ENCODE results near the gene MZF1. TPM values are rescaled to one million over a fixed set of nuclear protein-coding genes. Genes with fewer than 3 reads are reported as not detected.
A peak's percentile ranks its signal among the peaks of the same experiment; 100 is the strongest.

Gene MZF1
- total and polyA plus RNA-seq, 9 of the 15 experiments (the other 6 are each of a cell fraction or from before 2014, with no cell fraction given), result 0.31 to 29.3 (median 11.5) TPM

DNA sequence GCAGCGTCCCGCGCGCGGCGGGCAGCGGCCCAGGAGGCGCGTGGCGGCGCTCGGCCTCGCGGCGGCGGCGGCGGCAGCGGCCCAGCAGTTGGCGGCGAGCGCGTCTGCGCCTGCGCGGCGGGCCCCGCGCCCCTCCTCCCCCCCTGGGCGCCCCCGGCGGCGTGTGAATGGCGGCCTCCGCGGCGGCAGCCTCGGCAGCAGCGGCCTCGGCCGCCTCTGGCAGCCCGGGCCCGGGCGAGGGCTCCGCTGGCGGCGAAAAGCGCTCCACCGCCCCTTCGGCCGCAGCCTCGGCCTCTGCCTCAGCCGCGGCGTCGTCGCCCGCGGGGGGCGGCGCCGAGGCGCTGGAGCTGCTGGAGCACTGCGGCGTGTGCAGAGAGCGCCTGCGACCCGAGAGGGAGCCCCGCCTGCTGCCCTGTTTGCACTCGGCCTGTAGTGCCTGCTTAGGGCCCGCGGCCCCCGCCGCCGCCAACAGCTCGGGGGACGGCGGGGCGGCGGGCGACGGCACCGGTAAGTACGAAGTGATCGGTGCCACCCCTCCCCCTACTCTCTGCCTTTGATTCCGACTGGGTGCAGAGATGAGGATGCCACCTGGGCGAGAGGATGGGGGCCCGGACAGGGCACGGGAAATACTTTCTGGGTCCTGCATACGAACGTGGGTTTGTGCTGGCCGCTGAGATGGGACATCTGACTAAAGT, 28.4 kb downstream of the MZF1 start (continued):
- TF ChIP-seq, protein P1, sequence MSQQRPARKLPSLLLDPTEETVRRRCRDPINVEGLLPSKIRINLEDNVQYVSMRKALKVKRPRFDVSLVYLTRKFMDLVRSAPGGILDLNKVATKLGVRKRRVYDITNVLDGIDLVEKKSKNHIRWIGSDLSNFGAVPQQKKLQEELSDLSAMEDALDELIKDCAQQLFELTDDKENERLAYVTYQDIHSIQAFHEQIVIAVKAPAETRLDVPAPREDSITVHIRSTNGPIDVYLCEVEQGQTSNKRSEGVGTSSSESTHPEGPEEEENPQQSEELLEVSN (IDR thresholded peaks at IDR 0.05; ENCODE audit: borderline replicate concordance in 1 of 2, extremely low read depth in 1 of 2, insufficient read depth in 1 of 2, insufficient read length in 1 of 2, low read depth in 1 of 2, low read length in 1 of 2, poor library complexity in 1 of 2, severe bottlenecking in 1 of 2), result peak; percentile 12 to 71
- no peak for TF ChIP-seq GABPB1 (CRISPR knock-in tag; IDR thresholded peaks at IDR 0.05)
- TF ChIP-seq SAP30 (IDR thresholded peaks at IDR 0.05; ENCODE audit: borderline replicate concordance, insufficient read depth, low read depth, low read length, poor library complexity, severe bottlenecking), result peak; percentile 83
- TF ChIP-seq, protein P2, sequence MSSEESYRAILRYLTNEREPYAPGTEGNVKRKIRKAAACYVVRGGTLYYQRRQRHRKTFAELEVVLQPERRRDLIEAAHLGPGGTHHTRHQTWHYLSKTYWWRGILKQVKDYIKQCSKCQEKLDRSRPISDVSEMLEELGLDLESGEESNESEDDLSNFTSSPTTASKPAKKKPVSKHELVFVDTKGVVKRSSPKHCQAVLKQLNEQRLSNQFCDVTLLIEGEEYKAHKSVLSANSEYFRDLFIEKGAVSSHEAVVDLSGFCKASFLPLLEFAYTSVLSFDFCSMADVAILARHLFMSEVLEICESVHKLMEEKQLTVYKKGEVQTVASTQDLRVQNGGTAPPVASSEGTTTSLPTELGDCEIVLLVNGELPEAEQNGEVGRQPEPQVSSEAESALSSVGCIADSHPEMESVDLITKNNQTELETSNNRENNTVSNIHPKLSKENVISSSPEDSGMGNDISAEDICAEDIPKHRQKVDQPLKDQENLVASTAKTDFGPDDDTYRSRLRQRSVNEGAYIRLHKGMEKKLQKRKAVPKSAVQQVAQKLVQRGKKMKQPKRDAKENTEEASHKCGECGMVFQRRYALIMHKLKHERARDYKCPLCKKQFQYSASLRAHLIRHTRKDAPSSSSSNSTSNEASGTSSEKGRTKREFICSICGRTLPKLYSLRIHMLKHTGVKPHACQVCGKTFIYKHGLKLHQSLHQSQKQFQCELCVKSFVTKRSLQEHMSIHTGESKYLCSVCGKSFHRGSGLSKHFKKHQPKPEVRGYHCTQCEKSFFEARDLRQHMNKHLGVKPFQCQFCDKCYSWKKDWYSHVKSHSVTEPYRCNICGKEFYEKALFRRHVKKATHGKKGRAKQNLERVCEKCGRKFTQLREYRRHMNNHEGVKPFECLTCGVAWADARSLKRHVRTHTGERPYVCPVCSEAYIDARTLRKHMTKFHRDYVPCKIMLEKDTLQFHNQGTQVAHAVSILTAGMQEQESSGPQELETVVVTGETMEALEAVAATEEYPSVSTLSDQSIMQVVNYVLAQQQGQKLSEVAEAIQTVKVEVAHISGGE (CRISPR knock-in tag; IDR thresholded peaks at IDR 0.05), result 0 out of 6 replicates have a peak, but pooled peaks of 1 of the 3 experiments have one; percentile 51
- no peak for TF ChIP-seq XRCC3 (IDR thresholded peaks at IDR 0.05)
- TF ChIP-seq, protein P3, sequence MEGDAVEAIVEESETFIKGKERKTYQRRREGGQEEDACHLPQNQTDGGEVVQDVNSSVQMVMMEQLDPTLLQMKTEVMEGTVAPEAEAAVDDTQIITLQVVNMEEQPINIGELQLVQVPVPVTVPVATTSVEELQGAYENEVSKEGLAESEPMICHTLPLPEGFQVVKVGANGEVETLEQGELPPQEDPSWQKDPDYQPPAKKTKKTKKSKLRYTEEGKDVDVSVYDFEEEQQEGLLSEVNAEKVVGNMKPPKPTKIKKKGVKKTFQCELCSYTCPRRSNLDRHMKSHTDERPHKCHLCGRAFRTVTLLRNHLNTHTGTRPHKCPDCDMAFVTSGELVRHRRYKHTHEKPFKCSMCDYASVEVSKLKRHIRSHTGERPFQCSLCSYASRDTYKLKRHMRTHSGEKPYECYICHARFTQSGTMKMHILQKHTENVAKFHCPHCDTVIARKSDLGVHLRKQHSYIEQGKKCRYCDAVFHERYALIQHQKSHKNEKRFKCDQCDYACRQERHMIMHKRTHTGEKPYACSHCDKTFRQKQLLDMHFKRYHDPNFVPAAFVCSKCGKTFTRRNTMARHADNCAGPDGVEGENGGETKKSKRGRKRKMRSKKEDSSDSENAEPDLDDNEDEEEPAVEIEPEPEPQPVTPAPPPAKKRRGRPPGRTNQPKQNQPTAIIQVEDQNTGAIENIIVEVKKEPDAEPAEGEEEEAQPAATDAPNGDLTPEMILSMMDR (IDR thresholded peaks at IDR 0.05 in 2 of 3, conservative IDR thresholded peaks at IDR 0.05 in 1 of 3; ENCODE audit: insufficient read depth in 2 of 3, low read depth in 1 of 3, low read length in 3 of 3), result 0 out of 6 replicates have a peak, but pooled peaks of 1 of the 3 experiments have one; percentile 0
- no peak for TF ChIP-seq HNRNPUL1 (IDR thresholded peaks at IDR 0.05; ENCODE audit: low read length)
- TF ChIP-seq POLR2H (tag; IDR thresholded peaks at IDR 0.05; ENCODE audit: low read depth), result peak; percentile 3; the same call in 1 of the 2 replicates
- no peak for TF ChIP-seq YBX1 (IDR thresholded peaks at IDR 0.05)
- TF ChIP-seq, protein P4, sequence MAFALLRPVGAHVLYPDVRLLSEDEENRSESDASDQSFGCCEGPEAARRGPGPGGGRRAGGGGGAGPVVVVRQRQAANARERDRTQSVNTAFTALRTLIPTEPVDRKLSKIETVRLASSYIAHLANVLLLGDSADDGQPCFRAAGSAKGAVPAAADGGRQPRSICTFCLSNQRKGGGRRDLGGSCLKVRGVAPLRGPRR (CRISPR knock-in tag; IDR thresholded peaks at IDR 0.05), result no peak
- peak; percentile 72 for TF ChIP-seq RBBP5 (IDR thresholded peaks at IDR 0.05; ENCODE audit: borderline replicate concordance, insufficient read depth, low read length, poor library complexity, severe bottlenecking)
- peak; percentile 6 to 88 (median 78) for TF ChIP-seq YY1 (IDR thresholded peaks at IDR 0.05; ENCODE audit: borderline replicate concordance in 1 of 3, control insufficient read depth in 1 of 3, extremely low read depth in 1 of 3, insufficient read depth in 3 of 3, insufficient read length in 1 of 3, insufficient replicate concordance in 2 of 3, low read depth in 1 of 3, low read length in 2 of 3)
- 0 out of 2 replicates have a peak, but pooled peaks have one; percentile 6 for TF ChIP-seq RB1 (IDR thresholded peaks at IDR 0.05; ENCODE audit: low read depth)
- TF ChIP-seq, protein P5, sequence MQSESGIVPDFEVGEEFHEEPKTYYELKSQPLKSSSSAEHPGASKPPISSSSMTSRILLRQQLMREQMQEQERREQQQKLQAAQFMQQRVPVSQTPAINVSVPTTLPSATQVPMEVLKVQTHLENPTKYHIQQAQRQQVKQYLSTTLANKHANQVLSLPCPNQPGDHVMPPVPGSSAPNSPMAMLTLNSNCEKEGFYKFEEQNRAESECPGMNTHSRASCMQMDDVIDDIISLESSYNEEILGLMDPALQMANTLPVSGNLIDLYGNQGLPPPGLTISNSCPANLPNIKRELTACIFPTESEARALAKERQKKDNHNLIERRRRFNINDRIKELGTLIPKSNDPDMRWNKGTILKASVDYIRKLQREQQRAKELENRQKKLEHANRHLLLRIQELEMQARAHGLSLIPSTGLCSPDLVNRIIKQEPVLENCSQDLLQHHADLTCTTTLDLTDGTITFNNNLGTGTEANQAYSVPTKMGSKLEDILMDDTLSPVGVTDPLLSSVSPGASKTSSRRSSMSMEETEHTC (IDR thresholded peaks at IDR 0.05), result no peak
- no peak for TF ChIP-seq U2AF1 (optimal IDR thresholded peaks at IDR 0.05; ENCODE audit: low read depth, low read length)

Data from K562 (cell line).